Right atrium auricular region (tissue), 2 donors: ENCODE data around the gene MON1B. TPM values are rescaled to one million over a fixed set of nuclear protein-coding genes. Genes with fewer than 3 reads are reported as not detected.
"Not testable (repeated sequence)": the region's sequence is repeated elsewhere in the genome, so short reads cannot be mapped to it uniquely, and the experiment has no call there.

Source experiments
- DNase-seq: peaks from one replicate; pipeline ENCODE4 v3.0.0-alpha.2; 2019; ENCODE audit warnings: low spot score
- H3K27ac ChIP-seq, 2 donors: fragments of 200-600 bp; sonication (generic); 1 replicate in 1 of 2; 2 replicates in 1 of 2; pipeline ENCODE4 v1.5.1; 2016 to 2019
- H3K27me3 ChIP-seq, 2 donors: fragments of 200-600 bp; sonication (generic); one replicate each; pipeline versions ENCODE4 v1.5.1 to v1.6.0; 2017 to 2019
- H3K36me3 ChIP-seq: fragments of 200-600 bp; sonication (generic); one replicate; pipeline ENCODE4 v1.5.1; 2016
- H3K4me1 ChIP-seq, 2 donors: fragments of 200-600 bp; sonication (generic); one replicate each; pipeline versions ENCODE4 v1.5.1 to v1.6.0; 2017 to 2019
- H3K4me3 ChIP-seq, 2 donors: fragments of 200-600 bp; sonication (generic); 1 replicate in 1 of 2; 2 replicates in 1 of 2; pipeline ENCODE4 v1.5.1; 2017 to 2019; ENCODE audit warnings: mild to moderate bottlenecking in 1 of 2, moderate library complexity in 1 of 2
- H3K9me3 ChIP-seq, 2 donors: fragments of 200-600 bp; sonication (generic); one replicate each; pipeline ENCODE4 v1.5.1; 2019
- CTCF ChIP-seq, 2 donors: fragments of 200-600 bp; sonication (generic); IDR thresholded peaks; one replicate each; pipeline ENCODE4 v1.5.1; 2019; ENCODE audit warnings: antibody characterized with exemption in 2 of 2
- total RNA-seq, 2 donors: library from RNA; depleted of rRNA; stranded (reverse); fragments of >200 nt; gene quantifications; one replicate each; pipeline ENCODE4 v1.1.0, GENCODE V29; 2016

The MON1B gene
- total RNA-seq, 2 donors from 2014 or later, result 10.8 to 17.6 TPM

DNA sequence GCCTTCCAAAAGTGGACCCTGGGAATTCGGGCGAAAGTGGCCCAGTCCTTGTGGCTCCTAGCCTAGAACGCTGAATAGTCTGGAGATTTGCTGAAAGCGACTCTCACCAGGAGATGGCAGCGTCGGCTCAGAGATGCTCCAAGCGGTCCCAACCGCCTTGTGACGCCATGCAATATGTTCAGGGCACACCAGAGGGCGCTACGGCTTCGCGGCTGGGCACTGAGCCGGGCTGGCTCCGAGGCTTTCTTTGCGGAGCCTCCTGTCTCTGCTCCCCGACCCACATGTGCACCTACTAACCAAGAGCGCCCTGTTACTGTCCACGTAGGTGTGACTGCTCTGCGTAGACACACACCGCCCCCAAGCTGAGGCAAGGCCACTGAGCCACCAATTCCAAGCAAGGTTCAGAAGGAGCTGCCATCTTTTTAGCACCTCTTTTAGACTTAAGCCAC lies 45.1 kb downstream of the MON1B start:
- Histone ChIP-seq H3K4me1 (peaks cover 0 to 4% of the 10 kb centered on the region in 2 donors), H3K36me3 (no peaks in the 10 kb centered on the region), H3K9me3 (no peaks in the 10 kb centered on the region), H3K27ac (no peak overlapping the region), H3K4me3 (peak overlapping the region in 1 of 2 donors; percentile 21), H3K27me3 (no peaks in the 10 kb centered on the region)
- peak; percentile 97 to 99 for TF ChIP-seq CTCF (IDR thresholded peaks at IDR 0.05)
- DNase-seq, result peak; percentile 83

DNA sequence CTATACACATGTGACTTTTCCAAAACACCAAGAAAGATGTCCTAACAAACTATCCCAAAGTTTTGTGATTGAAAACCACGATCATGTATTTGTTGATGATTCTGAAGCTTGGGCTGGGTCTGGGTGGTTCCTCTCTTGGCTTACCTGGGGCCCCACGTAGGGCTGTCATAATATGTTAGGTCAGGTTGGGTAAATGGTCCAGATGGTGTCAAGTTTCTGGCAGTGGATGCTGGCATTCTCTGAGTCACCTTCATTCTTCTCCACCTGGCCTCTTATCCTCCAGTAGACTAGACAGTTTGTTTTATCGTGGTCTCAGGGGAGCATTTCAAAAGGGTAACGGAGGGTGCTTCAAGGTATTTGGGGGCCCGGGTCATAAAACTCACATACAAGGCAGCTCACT lies 47.6 kb downstream of the MON1B start:
- Histone ChIP-seq H3K36me3 (no peaks in the 10 kb centered on the region), H3K27me3 (no peaks in the 10 kb centered on the region), H3K27ac (no peak overlapping the region), H3K4me3 (no peak overlapping the region), H3K9me3 (no peaks in the 10 kb centered on the region), H3K4me1 (peaks cover 0 to 4% of the 10 kb centered on the region in 2 donors)
- no peak for TF ChIP-seq CTCF (IDR thresholded peaks at IDR 0.05)
- DNase-seq, result no peak

- not testable (repeated sequence) for H3K4me3 ChIP-seq, H3K27ac ChIP-seq, DNase-seq, H3K9me3 ChIP-seq, H3K4me1 ChIP-seq, H3K36me3 ChIP-seq, H3K27me3 ChIP-seq
These were observed 51.5 kb downstream of the MON1B start for GRCh38 chr16:77242471-77242870.

DNA sequence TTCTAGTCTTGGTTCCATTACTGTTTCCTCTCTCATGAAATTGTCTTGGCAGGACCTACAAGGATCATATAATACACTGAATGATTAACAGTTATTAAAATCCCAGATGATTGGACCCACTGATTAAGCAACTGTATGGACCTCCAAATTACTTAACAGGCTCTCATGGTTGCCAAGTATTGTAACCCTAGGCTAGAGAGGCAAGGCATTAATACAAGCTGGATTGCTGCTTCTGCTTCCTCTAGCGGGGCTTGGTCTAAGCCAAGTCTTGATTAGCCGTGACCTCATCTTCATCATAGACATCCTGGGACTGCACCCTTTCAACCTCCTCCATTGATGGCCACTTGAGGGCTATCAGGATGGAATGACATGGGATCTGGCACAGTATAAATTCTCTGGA lies 55.2 kb downstream of the MON1B start:
- Histone ChIP-seq H3K27ac (no peak overlapping the region), H3K9me3 (no peaks in the 10 kb centered on the region), H3K4me3 (no peak overlapping the region), H3K4me1 (no peaks in the 10 kb centered on the region), H3K27me3 (no peaks in the 10 kb centered on the region), H3K36me3 (no peaks in the 10 kb centered on the region)
- DNase-seq, result no peak
- TF ChIP-seq CTCF (IDR thresholded peaks at IDR 0.05), result no peak

GRCh38 chr16:77250400-77250799 lies 59.4 kb downstream of the MON1B start:
- Histone ChIP-seq H3K27ac (no peak overlapping the region), H3K4me3 (no peak overlapping the region), H3K36me3 (no peaks in the 10 kb centered on the region), H3K4me1 (no peaks in the 10 kb centered on the region), H3K9me3 (no peaks in the 10 kb centered on the region), H3K27me3 (no peaks in the 10 kb centered on the region)
- DNase-seq, result no peak
- no peak for TF ChIP-seq CTCF (IDR thresholded peaks at IDR 0.05)

Other genes starting within 250 kb of the MON1B start
- 1 to 10 TPM in 1 of 2 donors, not detected in 1; 1.8 TPM for gene SYCE1L, start 8.2 kb downstream of the MON1B start, total RNA-seq
- gene ADAMTS18, start 243.8 kb downstream of the MON1B start, total RNA-seq, result not detected